GM10266 (cell line): ENCODE results near the gene GP1BA.
A peak's percentile ranks its signal among the peaks of the same experiment; 100 is the strongest.

Experiments
- DNase-seq: peaks from one replicate; pipeline ENCODE4 v3.0.0; 2012; ENCODE audit errors: extremely low spot score
- TF ChIP-seq, protein P1 (sequence below): IDR thresholded peaks from 2 replicates; pipeline ENCODE4 v1.5.1; 2012; ENCODE audit warnings: mild to moderate bottlenecking, low read depth; ENCODE audit not compliant: control insufficient read depth, insufficient read depth; ENCODE audit errors: missing control alignments

Gene GP1BA

DNA sequence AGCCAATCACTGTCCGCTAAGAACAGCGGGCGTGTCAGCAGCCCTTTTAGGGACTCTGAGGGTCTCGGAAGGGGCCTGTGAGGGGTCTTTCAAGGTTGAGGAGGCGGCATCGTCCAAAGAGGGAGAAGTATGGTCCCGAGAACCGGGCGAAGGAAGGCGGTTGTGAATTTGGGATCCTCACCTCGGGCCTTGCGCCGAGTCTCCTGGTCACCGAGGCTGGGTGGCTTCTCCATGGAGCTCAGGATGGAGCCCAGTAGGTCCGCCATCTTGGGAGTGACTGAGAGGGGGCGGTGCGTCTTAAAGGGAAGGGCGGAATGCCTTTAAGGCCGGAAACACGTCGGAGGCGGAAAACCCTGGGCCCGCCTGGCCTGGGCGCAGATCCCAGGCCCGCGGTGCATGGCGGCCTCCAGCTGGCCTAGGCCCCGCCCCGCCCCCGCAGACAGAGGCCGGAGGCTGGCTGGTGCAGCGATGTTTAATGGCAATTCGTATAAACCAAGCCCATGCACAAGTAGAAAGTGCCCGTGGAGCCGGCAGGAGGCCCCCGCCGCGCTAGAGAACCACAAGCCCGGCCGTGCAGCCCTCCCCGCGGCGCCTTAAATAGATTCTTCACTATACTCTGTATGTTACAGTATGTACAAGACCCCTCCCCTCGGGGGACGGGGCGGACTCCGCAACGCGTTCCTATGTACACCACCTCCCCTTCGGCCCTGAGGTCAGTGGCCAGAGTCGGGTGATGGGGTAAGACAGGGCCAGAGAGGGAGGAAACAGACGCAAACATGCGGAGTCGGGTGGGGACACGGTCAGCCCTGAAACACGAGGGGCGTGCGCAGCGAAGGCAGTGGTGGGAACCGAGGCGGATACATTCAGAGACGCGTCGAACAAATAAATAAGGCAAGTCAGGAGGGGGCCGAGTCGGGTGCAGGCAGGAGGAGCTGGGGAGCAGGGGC is 35.7 kb downstream of the GP1BA start, which contains the start of gene SPAG7:
Gene SPAG7 (minus strand): TSS at position 279 of the 947 bp plus-strand sequence. CDS start 13 bp downstream, at position 266.
- TF ChIP-seq, protein P1, sequence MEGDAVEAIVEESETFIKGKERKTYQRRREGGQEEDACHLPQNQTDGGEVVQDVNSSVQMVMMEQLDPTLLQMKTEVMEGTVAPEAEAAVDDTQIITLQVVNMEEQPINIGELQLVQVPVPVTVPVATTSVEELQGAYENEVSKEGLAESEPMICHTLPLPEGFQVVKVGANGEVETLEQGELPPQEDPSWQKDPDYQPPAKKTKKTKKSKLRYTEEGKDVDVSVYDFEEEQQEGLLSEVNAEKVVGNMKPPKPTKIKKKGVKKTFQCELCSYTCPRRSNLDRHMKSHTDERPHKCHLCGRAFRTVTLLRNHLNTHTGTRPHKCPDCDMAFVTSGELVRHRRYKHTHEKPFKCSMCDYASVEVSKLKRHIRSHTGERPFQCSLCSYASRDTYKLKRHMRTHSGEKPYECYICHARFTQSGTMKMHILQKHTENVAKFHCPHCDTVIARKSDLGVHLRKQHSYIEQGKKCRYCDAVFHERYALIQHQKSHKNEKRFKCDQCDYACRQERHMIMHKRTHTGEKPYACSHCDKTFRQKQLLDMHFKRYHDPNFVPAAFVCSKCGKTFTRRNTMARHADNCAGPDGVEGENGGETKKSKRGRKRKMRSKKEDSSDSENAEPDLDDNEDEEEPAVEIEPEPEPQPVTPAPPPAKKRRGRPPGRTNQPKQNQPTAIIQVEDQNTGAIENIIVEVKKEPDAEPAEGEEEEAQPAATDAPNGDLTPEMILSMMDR = peak; percentile 8
- DNase-seq = peak; percentile 95

DNA sequence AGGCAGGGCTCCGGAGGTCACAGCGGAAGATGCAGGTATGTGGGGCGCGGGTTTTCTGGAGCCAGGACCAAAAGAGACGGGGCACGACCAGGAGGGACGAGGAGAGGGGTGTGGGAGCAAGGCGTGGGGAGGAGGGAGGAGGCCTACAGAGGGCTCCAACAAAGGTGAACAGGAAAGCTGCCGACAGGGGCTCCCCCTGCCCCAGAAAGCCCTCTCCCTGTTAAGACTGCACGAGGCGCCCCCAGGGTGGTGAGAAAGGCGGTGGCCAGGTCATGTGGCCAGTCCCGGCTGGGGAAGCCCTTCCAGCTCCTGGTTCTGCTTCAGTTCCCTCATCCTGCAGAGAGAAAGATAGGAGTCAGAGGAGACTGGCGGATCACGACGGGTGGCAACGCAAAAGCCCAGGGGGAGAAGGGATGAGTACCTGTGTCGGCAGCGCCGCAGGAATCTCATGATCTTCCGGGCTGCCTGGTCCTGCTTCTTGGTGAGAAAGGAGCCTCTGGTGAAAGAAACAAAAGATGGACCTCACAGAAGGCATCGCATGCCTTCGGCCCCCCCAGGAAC is 36.5 kb downstream of the GP1BA start:
- DNase-seq = no peak
- TF ChIP-seq, protein P1 = no peak

DNA sequence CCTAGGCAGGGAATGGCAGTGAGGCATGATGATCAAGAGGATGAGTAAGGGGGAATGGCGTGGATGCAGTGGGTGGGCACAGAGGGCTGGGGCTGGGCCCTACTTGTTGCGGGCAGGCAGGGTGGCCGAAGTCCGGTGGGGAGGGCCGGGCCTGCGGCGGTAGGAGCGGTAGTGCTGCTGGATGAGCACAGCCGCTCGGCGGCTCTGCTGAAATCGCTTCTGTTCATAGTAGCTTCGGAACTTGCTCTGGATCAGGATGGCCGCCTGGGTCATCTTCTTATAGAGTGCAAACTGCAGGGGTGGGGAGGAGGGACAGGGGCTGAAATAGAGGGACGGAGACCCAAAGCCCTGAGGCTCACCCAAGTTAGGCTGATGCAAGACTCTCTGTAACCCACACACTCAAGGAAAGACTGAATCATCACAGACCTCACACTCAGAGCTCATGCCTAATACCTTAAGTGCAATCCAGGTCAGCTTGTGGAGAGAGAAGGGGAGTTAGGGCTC is 37.0 kb downstream of the GP1BA start:
- TF ChIP-seq, protein P1 = no peak
- no peak for DNase-seq

DNA sequence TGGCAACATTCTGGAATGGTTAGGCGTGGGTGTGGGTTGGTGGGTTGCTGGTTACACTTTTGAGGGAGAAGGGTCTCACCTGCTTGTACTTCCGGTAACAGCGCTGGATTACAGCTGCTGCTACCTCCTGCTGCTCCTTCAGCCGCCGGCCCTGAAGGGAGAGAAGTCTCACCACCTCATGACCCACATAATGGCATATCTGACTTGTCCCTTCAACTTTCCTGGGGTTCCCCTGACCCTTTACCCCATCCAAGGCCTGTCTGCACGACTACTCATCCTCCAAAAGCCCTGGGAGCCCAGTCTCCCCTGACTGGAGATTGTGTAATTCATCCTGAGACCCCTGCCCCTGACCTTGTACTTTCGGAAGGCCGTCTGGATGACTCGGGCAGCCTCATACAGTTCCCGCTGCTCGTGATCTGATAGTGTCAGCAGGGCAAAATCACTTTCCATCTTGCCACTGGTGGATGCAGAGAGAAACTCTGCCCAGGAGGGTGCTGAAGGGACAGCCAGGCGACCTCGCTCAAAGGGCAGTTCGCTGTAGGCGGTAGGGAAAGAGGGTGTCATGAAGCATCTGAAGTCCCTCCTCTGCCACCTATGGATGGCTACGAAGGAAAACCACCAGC is 37.6 kb downstream of the GP1BA start:
- TF ChIP-seq, protein P1 = no peak

DNA sequence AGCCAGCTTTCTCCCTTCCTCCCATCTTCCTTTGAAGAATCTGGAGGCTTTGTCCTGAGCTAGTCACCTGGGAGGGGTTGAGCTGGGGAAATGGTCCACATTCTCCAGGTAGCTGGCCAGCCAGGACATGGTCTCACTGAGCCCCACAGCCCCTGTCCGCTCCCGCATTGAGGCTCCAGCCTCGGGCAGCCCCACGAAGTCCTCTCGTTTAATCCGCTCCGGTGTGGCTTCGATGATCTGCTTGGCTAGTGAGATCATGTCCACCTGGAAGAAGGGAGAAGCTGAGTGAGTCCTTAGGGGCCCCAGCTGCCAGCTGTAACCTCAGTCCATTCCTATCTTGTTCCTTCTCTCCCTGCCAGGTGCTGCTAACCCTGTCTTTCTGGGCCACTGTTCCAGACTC is 38.2 kb downstream of the GP1BA start:
- no peak for DNase-seq
- TF ChIP-seq, protein P1 = no peak

More for the DNA sequence above, 37.6 kb downstream of the GP1BA start:
- no peak for DNase-seq

DNA sequence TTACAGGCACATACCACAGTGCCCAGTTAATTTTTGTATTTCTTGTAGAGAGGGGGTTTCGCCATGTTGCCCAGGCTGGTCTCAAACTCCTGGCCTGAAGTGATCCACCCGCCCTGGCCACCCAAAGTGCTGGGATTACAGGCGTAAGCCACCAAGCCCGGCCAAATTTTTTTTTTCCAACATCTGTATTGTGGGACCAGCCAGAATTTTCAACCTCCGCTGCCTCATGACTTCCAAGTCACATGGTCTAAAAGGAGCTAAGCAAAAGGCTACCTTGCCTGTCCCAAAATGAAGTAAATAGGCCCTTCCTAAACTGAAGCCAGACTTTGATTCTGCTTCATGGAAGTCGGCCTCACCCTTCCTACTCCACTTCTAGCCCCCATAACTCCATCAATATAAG is 39.7 kb downstream of the GP1BA start:
- TF ChIP-seq, protein P1 = no peak
- DNase-seq = no peak
